GM18858 (cell line): Measurements from ENCODE around the gene RAD50.
"Not testable (repeated sequence)": the region's sequence is repeated elsewhere in the genome, so short reads cannot be mapped to it uniquely, and the experiment has no call there.

Source experiments
- ATAC-seq: cut with Tn5 transposase; IDR thresholded peaks from one replicate; pipeline ENCODE4 v1.9.1; 2021; ENCODE audit not compliant: unreplicated experiment

RAD50 gene

GRCh38 chr5:132691755-132692631, 135.2 kb downstream of the RAD50 start:
- ATAC-seq: not testable (repeated sequence)

- no peak for ATAC-seq
Measured at GRCh38 chr5:132692632-132692967, 135.8 kb downstream of the RAD50 start.
